ENCODE measurements around the gene EPB41L5.

DNA sequence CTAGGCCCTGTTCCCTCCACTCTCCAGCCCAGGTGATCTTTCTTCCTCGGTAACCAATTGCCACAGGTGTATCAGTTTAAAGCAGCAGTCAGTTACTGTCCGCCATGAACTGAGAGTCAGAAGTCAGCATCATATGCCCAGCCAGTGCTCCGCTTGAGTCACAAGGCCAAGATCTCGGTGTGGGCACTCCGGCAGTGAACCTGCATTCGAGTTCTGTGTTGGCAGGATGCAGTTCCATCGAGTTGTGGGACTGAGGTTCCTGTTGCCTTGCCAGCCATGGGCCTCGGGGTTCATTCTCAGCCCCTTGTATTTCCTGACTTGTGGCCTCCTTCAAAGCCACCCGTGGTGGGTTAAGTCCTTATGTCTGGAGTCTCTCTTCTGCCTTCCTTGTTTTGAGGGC, 213.4 kb downstream of the EPB41L5 start:
- TF ChIP-seq EP300 (IDR thresholded peaks at IDR 0.05) (no peak), POLR2AphosphoS5 (IDR thresholded peaks at IDR 0.05) (no peak)
- TF ChIP-seq, protein P1, sequence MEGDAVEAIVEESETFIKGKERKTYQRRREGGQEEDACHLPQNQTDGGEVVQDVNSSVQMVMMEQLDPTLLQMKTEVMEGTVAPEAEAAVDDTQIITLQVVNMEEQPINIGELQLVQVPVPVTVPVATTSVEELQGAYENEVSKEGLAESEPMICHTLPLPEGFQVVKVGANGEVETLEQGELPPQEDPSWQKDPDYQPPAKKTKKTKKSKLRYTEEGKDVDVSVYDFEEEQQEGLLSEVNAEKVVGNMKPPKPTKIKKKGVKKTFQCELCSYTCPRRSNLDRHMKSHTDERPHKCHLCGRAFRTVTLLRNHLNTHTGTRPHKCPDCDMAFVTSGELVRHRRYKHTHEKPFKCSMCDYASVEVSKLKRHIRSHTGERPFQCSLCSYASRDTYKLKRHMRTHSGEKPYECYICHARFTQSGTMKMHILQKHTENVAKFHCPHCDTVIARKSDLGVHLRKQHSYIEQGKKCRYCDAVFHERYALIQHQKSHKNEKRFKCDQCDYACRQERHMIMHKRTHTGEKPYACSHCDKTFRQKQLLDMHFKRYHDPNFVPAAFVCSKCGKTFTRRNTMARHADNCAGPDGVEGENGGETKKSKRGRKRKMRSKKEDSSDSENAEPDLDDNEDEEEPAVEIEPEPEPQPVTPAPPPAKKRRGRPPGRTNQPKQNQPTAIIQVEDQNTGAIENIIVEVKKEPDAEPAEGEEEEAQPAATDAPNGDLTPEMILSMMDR (IDR thresholded peaks at IDR 0.05) = no peak

All from stomach (tissue), 4 donors.